Measurements from ENCODE around the gene ABCC8.

The ABCC8 gene

DNA sequence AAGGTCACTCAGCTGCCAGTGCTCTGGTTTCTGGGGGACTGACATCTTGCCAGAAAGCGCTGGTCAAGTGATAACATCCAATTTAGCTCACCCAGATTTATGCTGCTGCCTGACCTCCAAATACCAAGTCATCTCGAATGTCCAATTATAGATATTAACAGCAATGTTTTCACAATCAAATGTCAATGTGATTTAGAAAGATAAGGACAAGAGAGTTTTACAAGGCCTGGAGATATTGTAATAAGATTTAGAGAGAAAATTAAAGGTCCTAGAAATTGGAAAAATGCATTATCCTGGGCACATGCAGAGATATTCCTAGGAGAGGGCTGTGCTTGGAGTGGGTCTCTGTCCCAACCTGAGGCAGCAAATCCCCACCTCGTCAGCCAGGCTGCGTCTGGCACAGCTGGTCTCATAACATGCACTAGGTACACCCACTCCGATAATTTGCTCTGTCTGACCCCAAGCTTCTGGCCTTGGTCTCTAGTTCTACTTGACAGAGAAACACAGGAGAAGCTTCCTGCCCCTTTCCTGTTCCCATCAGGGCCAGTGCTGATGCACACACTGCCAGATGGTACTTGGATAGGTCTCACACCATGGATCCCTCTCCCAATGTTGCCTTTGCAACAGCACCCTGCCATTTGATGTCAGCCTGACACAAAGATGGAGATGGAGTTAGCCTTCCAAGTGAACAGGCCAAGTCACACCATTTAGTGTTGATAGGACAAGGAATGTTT is 39.0 kb upstream of the ABCC8 start:
- TF ChIP-seq PBX3 (CRISPR knock-in tag; IDR thresholded peaks at IDR 0.05) = no peak
- no peak for TF ChIP-seq TRIM28 (IDR thresholded peaks at IDR 0.05; ENCODE audit: borderline replicate concordance, low read length)
- no peak for TF ChIP-seq KLF7 (tag by site-specific recombination; IDR thresholded peaks at IDR 0.05; ENCODE audit: borderline replicate concordance)
- no peak for TF ChIP-seq ZNF701 (tag by site-specific recombination; IDR thresholded peaks at IDR 0.05)
- TF ChIP-seq YY2 (tag by site-specific recombination; IDR thresholded peaks at IDR 0.05) = no peak
- no peak for TF ChIP-seq SP3 (tag by site-specific recombination; IDR thresholded peaks at IDR 0.05)
- ChIA-PET POLR2A (no interaction called here), CTCF (interaction anchor here (0.7 to 9.7 kb wide), 6 partner anchors 9 to 132 kb away, joined by 3 to 128 read pairs (median 4); partner anchors contain the start of gene KCNJ11)
- peaks cover 0 to 1% of the 10 kb centered on the region in 2 experiments; a peak in 1 of 3 replicates for H3K36me3 ChIP-seq (ENCODE audit: control insufficient read depth in 2 of 2, insufficient read depth in 1 of 2, low read length in 2 of 2)
- H3K9me3 ChIP-seq (ENCODE audit: control insufficient read depth, insufficient read depth, low read depth, low read length) = no peaks in the 10 kb centered on the region
- H3K4me1 ChIP-seq (ENCODE audit: control insufficient read depth, insufficient read depth, low read length) = no peaks in the 10 kb centered on the region
- H3K4me3 ChIP-seq (ENCODE audit: low read depth, low read length) = no peak overlapping the region
- H3K27ac ChIP-seq (ENCODE audit: extremely low read depth, low read depth, low read length) = no peak overlapping the region

GRCh38 chr11:17514476-17514875 is 37.8 kb upstream of the ABCC8 start:
- Histone ChIP-seq H3K4me3 (ENCODE audit: low read depth, low read length) (no peak overlapping the region), H3K36me3 (ENCODE audit: control insufficient read depth in 2 of 2, insufficient read depth in 1 of 2, low read length in 2 of 2) (no peaks in the 10 kb centered on the region), H3K4me1 (ENCODE audit: control insufficient read depth, insufficient read depth, low read length) (no peaks in the 10 kb centered on the region), H3K9me3 (ENCODE audit: control insufficient read depth, insufficient read depth, low read depth, low read length) (no peaks in the 10 kb centered on the region), H3K27ac (ENCODE audit: extremely low read depth, low read depth, low read length) (no peak overlapping the region)
- POLR2A ChIA-PET = no interaction called here
- CTCF ChIA-PET = interaction anchor here (0.7 to 13.0 kb wide), 5 partner anchors 10 to 131 kb away, joined by 3 to 318 read pairs (median 19); partner anchors contain the start of gene KCNJ11
- TF ChIP-seq ZNF426 (tag by site-specific recombination; IDR thresholded peaks at IDR 0.05) (no peak), KLF1 (tag by site-specific recombination; IDR thresholded peaks at IDR 0.05) (no peak), ZNF785 (tag by site-specific recombination; IDR thresholded peaks at IDR 0.05) (no peak), ZNF23 (tag by site-specific recombination; IDR thresholded peaks at IDR 0.05; ENCODE audit: borderline replicate concordance) (no peak), ZNF211 (tag by site-specific recombination; IDR thresholded peaks at IDR 0.05; ENCODE audit: low read depth) (no peak), ZBTB20 (tag by site-specific recombination; IDR thresholded peaks at IDR 0.05) (no peak), ZBTB26 (tag by site-specific recombination; optimal IDR thresholded peaks at IDR 0.05) (no peak), MZF1 (tag by site-specific recombination; IDR thresholded peaks at IDR 0.05; ENCODE audit: borderline replicate concordance) (no peak), HOXC10 (CRISPR knock-in tag; IDR thresholded peaks at IDR 0.05) (no peak)

DNA sequence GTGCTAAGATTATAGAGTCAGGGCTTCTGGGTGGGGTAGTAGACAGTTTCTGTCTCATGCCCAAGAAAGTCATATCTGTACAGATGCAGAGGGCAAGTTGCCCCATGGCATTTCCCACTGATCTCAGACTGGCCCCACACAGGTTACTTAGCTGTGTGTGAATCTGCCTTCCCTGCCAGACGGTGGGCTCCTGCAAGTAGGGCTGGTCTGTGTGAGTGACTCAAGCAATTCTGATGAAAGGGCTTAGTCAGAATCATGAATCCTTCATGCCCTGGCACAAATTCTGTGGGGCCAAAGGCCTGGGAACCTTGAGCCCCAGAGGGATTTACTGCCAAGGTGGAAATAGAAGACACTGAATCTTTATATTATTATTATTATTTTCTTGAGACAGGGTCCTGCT is 37.2 kb upstream of the ABCC8 start:
- no peaks in the 10 kb centered on the region for H3K9me3 ChIP-seq (ENCODE audit: control insufficient read depth, insufficient read depth, low read depth, low read length)
- no peaks in the 10 kb centered on the region for H3K4me1 ChIP-seq (ENCODE audit: control insufficient read depth, insufficient read depth, low read length)
- ChIA-PET CTCF (interaction anchor here (0.6 to 13.0 kb wide), 5 partner anchors 9 to 292 kb away, joined by 3 to 318 read pairs (median 19); partner anchors contain the start of gene KCNJ11), POLR2A (interaction anchor here (0.6 kb wide), 1 partner anchor 436 kb away, joined by 7 read pairs; the partner anchor contains the start of gene RPS13)
- no peaks in the 10 kb centered on the region for H3K36me3 ChIP-seq (ENCODE audit: control insufficient read depth in 2 of 2, insufficient read depth in 1 of 2, low read length in 2 of 2)
- no peak overlapping the region for H3K27ac ChIP-seq (ENCODE audit: extremely low read depth, low read depth, low read length)
- H3K4me3 ChIP-seq (ENCODE audit: low read depth, low read length) = no peak overlapping the region
- TF ChIP-seq ZBTB26 (tag by site-specific recombination; optimal IDR thresholded peaks at IDR 0.05) (no peak), REST (tag by site-specific recombination; IDR thresholded peaks at IDR 0.05) (no peak), ZNF350 (tag by site-specific recombination; IDR thresholded peaks at IDR 0.05) (no peak), ZSCAN30 (tag by site-specific recombination; IDR thresholded peaks at IDR 0.05) (no peak), ZBTB44 (tag by site-specific recombination; IDR thresholded peaks at IDR 0.05) (no peak), ZNF274 (IDR thresholded peaks at IDR 0.05; ENCODE audit: low read length) (no peak), ZNF274 (tag by site-specific recombination; IDR thresholded peaks at IDR 0.05; ENCODE audit: borderline replicate concordance) (no peak), ZXDB (tag by site-specific recombination; IDR thresholded peaks at IDR 0.05) (no peak)
